Retinal pigment epithelial cell (primary cell): ENCODE measurements around the gene VPS13A.

Experiments used
- DNase-seq: peaks from one replicate; pipeline ENCODE4 v3.0.0-alpha.2; 2010; ENCODE audit warnings: low read depth
- H3K4me3 ChIP-seq: 2 replicates; pipeline ENCODE4 v1.5.1; 2011; ENCODE audit warnings: mild to moderate bottlenecking, low read length, control low read depth, moderate library complexity
- CTCF ChIP-seq: conservative IDR thresholded peaks from 2 replicates; pipeline ENCODE4 v1.5.1; 2011; ENCODE audit warnings: low read depth, low read length, control low read depth, inconsistent platforms

Gene VPS13A

GRCh38 chr9:77156646-77157371 is 20.5 kb upstream of the VPS13A start:
- DNase-seq: no peak
- H3K4me3 ChIP-seq: no peak overlapping the region
- TF ChIP-seq CTCF: no peak

- H3K4me3 ChIP-seq: no peak overlapping the region
- no peak for DNase-seq
- no peak for TF ChIP-seq CTCF
Measured at GRCh38 chr9:77158772-77159513, 18.4 kb upstream of the VPS13A start.

- DNase-seq: no peak
- TF ChIP-seq CTCF: no peak
- H3K4me3 ChIP-seq: no peak overlapping the region
Measured at GRCh38 chr9:77161191-77161590, 16.1 kb upstream of the VPS13A start.

- DNase-seq: no peak
- H3K4me3 ChIP-seq: no peak overlapping the region
- TF ChIP-seq CTCF: no peak
Measured at GRCh38 chr9:77161966-77162365, 15.4 kb upstream of the VPS13A start.

- DNase-seq: no peak
- no peak for TF ChIP-seq CTCF
- H3K4me3 ChIP-seq: no peak overlapping the region
Measured at GRCh38 chr9:77162366-77162765, 15.0 kb upstream of the VPS13A start.

GRCh38 chr9:77163884-77164283 is 13.4 kb upstream of the VPS13A start:
- no peak overlapping the region for H3K4me3 ChIP-seq
- TF ChIP-seq CTCF: no peak
- no peak for DNase-seq

- no peak for DNase-seq
- no peak for TF ChIP-seq CTCF
- no peak overlapping the region for H3K4me3 ChIP-seq
Measured at GRCh38 chr9:77166193-77166592, 11.1 kb upstream of the VPS13A start.
